ENCODE measurements around the gene MRI1. TPM values are rescaled to one million over a fixed set of nuclear protein-coding genes. Genes with fewer than 3 reads are reported as not detected.

The MRI1 gene
- total RNA-seq, 1 experiment from 2014 or later: 29.9 TPM

DNA sequence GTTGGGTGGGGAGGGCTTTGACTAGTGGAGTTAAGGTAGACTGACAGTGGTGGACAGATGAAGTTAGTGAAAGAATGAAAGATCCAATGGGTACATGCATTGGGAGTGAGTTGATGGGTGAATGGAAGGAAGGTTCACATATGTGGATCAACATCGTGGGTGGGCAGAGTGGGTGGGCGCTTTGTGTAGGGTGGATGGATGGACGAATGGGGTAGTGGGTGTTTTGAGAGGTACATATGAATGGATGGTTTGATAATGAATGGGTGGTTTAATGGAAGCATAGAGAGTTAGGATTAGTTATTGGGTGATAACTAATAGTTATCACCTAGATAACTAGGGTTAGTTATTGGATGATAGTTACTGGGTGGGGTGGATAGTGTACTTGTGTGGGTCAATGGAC, 42.4 kb downstream of the MRI1 start:
- ATAC-seq: no peak
- CTCF ChIA-PET: interaction anchor here (0.6 to 3.7 kb wide), 3 partner anchors 11 to 55 kb away, joined by 3 to 80 read pairs (median 4); no protein-coding TSS in a partner anchor
- POLR2A ChIA-PET: no interaction called here
- Mint-ChIP-seq H3K4me3 (no peak overlapping the region), H3K36me3 (peaks cover 15% of the 10 kb centered on the region), H3K4me1 (peaks cover 6% of the 10 kb centered on the region; the same call in 1 of the 2 replicates), H3K9me3 (no peaks in the 10 kb centered on the region), H3K27me3 (ENCODE audit: low read depth) (no peaks in the 10 kb centered on the region), H3K27ac (no peak overlapping the region)
- TF ChIP-seq CTCF (IDR thresholded peaks at IDR 0.05): no peak
- TF ChIP-seq, protein P1, sequence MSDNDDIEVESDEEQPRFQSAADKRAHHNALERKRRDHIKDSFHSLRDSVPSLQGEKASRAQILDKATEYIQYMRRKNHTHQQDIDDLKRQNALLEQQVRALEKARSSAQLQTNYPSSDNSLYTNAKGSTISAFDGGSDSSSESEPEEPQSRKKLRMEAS (CRISPR knock-in tag; IDR thresholded peaks at IDR 0.05): no peak
- TF ChIP-seq, protein P2, sequence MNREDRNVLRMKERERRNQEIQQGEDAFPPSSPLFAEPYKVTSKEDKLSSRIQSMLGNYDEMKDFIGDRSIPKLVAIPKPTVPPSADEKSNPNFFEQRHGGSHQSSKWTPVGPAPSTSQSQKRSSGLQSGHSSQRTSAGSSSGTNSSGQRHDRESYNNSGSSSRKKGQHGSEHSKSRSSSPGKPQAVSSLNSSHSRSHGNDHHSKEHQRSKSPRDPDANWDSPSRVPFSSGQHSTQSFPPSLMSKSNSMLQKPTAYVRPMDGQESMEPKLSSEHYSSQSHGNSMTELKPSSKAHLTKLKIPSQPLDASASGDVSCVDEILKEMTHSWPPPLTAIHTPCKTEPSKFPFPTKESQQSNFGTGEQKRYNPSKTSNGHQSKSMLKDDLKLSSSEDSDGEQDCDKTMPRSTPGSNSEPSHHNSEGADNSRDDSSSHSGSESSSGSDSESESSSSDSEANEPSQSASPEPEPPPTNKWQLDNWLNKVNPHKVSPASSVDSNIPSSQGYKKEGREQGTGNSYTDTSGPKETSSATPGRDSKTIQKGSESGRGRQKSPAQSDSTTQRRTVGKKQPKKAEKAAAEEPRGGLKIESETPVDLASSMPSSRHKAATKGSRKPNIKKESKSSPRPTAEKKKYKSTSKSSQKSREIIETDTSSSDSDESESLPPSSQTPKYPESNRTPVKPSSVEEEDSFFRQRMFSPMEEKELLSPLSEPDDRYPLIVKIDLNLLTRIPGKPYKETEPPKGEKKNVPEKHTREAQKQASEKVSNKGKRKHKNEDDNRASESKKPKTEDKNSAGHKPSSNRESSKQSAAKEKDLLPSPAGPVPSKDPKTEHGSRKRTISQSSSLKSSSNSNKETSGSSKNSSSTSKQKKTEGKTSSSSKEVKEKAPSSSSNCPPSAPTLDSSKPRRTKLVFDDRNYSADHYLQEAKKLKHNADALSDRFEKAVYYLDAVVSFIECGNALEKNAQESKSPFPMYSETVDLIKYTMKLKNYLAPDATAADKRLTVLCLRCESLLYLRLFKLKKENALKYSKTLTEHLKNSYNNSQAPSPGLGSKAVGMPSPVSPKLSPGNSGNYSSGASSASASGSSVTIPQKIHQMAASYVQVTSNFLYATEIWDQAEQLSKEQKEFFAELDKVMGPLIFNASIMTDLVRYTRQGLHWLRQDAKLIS (CRISPR knock-in tag; IDR thresholded peaks at IDR 0.05; ENCODE audit: borderline replicate concordance): no peak
- no peak for TF ChIP-seq KAT7 (CRISPR knock-in tag; IDR thresholded peaks at IDR 0.05; ENCODE audit: borderline replicate concordance)
- TF ChIP-seq, protein P3, sequence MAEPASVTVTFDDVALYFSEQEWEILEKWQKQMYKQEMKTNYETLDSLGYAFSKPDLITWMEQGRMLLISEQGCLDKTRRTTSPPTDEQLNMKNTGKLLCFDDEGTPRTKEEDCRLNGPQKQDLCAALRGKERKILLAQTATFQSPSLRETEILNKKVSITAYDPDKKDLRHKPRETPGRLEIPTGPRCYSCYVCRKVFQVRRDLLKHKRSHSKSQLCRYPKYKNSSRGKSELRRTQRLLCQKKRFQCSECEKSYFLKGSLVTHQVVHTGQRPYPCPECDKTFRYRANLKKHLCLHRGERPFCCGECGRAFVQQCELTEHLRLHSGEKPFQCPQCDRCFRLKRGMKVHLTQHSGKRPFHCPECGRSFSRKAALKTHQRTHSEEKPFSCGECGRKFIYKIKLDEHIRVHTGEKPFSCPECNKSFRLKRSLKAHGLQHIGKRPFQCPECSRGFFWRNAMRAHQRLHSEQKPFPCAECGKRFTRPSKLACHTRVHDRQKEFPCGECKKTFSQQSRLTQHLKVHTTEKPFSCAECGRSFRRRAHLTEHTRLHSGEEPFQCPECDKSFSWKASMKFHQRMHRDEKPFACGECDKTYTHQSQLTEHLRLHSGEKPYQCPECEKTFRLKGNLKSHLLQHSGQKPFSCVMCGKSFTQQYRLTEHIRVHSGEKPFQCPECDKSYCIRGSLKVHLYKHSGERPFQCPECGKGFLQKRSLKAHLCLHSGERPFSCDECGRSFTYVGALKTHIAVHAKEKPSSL (CRISPR knock-in tag; conservative IDR thresholded peaks at IDR 0.05): no peak
- TF ChIP-seq IRF2 (CRISPR knock-in tag; IDR thresholded peaks at IDR 0.05; ENCODE audit: borderline replicate concordance, low read depth): no peak
- TF ChIP-seq MYBL2 (CRISPR knock-in tag; IDR thresholded peaks at IDR 0.05): no peak
- no peak for TF ChIP-seq TP53 (CRISPR knock-in tag; IDR thresholded peaks at IDR 0.05)
- TF ChIP-seq E2F4 (CRISPR knock-in tag; IDR thresholded peaks at IDR 0.05; ENCODE audit: borderline replicate concordance, low read depth): no peak
- TF ChIP-seq ZNF138 (CRISPR knock-in tag; conservative IDR thresholded peaks at IDR 0.05): no peak
- TF ChIP-seq, protein P4, sequence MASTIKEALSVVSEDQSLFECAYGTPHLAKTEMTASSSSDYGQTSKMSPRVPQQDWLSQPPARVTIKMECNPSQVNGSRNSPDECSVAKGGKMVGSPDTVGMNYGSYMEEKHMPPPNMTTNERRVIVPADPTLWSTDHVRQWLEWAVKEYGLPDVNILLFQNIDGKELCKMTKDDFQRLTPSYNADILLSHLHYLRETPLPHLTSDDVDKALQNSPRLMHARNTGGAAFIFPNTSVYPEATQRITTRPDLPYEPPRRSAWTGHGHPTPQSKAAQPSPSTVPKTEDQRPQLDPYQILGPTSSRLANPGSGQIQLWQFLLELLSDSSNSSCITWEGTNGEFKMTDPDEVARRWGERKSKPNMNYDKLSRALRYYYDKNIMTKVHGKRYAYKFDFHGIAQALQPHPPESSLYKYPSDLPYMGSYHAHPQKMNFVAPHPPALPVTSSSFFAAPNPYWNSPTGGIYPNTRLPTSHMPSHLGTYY (CRISPR knock-in tag; IDR thresholded peaks at IDR 0.05): no peak
- no peak for TF ChIP-seq FOXJ3 (CRISPR knock-in tag; IDR thresholded peaks at IDR 0.05; ENCODE audit: borderline replicate concordance)
- TF ChIP-seq, protein P5, sequence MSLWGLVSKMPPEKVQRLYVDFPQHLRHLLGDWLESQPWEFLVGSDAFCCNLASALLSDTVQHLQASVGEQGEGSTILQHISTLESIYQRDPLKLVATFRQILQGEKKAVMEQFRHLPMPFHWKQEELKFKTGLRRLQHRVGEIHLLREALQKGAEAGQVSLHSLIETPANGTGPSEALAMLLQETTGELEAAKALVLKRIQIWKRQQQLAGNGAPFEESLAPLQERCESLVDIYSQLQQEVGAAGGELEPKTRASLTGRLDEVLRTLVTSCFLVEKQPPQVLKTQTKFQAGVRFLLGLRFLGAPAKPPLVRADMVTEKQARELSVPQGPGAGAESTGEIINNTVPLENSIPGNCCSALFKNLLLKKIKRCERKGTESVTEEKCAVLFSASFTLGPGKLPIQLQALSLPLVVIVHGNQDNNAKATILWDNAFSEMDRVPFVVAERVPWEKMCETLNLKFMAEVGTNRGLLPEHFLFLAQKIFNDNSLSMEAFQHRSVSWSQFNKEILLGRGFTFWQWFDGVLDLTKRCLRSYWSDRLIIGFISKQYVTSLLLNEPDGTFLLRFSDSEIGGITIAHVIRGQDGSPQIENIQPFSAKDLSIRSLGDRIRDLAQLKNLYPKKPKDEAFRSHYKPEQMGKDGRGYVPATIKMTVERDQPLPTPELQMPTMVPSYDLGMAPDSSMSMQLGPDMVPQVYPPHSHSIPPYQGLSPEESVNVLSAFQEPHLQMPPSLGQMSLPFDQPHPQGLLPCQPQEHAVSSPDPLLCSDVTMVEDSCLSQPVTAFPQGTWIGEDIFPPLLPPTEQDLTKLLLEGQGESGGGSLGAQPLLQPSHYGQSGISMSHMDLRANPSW (CRISPR knock-in tag; conservative IDR thresholded peaks at IDR 0.05; ENCODE audit: low read depth): no peak
- no peak for TF ChIP-seq ATF1 (CRISPR knock-in tag; IDR thresholded peaks at IDR 0.05)
- DNase-seq (ENCODE audit: low spot score): no peak
